PC-9 (cell line): ENCODE data around the gene AP5B1. TPM values are rescaled to one million over a fixed set of nuclear protein-coding genes. Genes with fewer than 3 reads are reported as not detected.
"Not testable (repeated sequence)": the region's sequence is repeated elsewhere in the genome, so short reads cannot be mapped to it uniquely, and the experiment has no call there.

Experiments
- BruUV-seq: library from RNA; stranded (reverse); fragments of 400-500 nt; replicated peaks from 2 replicates; lab custom pipeline; 2021; lab: Mats Ljungman, UMichigan
- CTCF ChIA-PET: fragments of 300-600 bp; sonication (Branson Sonifier 250); formaldehyde crosslinking; loops from one replicate; lab custom pipeline; 2022; ENCODE audit warnings: antibody characterized with exemption; lab: Charles Lee
- POLR2A ChIA-PET: fragments of 300-600 bp; sonication (Branson Sonifier 250); formaldehyde crosslinking; loops from one replicate; lab custom pipeline; 2022; ENCODE audit warnings: antibody characterized with exemption; ENCODE audit not compliant: unreplicated experiment; lab: Charles Lee
- DNase-seq, 2 experiments: peaks; one replicate each; pipeline versions ENCODE4 v3.0.0 to v3.0.0-alpha.2; 2015 to 2022; ENCODE audit warnings: mixed read lengths in 1 of 2
- H2AFZ ChIP-seq: fragments of 200-600 bp; sonication (generic); 2 replicates; pipeline ENCODE4 v1.8.1; 2017; ENCODE audit warnings: antibody characterized with exemption
- H3F3A ChIP-seq: fragments of 200-600 bp; sonication (generic); 2 replicates; pipeline ENCODE4 v1.8.1; 2017; ENCODE audit warnings: antibody characterized with exemption, mild to moderate bottlenecking, low read depth; ENCODE audit not compliant: insufficient read depth
- H3K27ac ChIP-seq: fragments of 200-600 bp; sonication (generic); 2 replicates; pipeline ENCODE4 v1.6.1; 2016; ENCODE audit warnings: mixed run types
- H3K27me3 ChIP-seq: fragments of 200-600 bp; sonication (generic); 2 replicates; pipeline ENCODE4 v1.6.1; 2016; ENCODE audit warnings: low read depth, mixed run types; ENCODE audit not compliant: insufficient read depth
- H3K36me3 ChIP-seq: fragments of 200-600 bp; sonication (generic); 2 replicates; pipeline ENCODE4 v1.6.1; 2016; ENCODE audit warnings: low read depth, mixed run types
- H3K4me1 ChIP-seq: fragments of 200-600 bp; sonication (generic); replicated peaks from 2 replicates; pipeline ENCODE4 v1.6.1; 2016; ENCODE audit warnings: mixed run types; ENCODE audit not compliant: insufficient read depth
- H3K4me2 ChIP-seq: fragments of 200-600 bp; sonication (generic); 2 replicates; pipeline ENCODE4 v1.6.1; 2017; ENCODE audit warnings: mixed run types
- H3K4me3 ChIP-seq: fragments of 200-600 bp; sonication (generic); 2 replicates; pipeline ENCODE4 v1.6.1; 2016; ENCODE audit warnings: mixed run types
- H3K79me2 ChIP-seq: fragments of 200-600 bp; sonication (generic); 2 replicates; pipeline ENCODE4 v1.6.1; 2017; ENCODE audit warnings: low read depth, mixed run types
- H3K9me2 ChIP-seq: fragments of 200-600 bp; sonication (generic); 2 replicates; pipeline ENCODE4 v1.8.1; 2017; ENCODE audit warnings: mild to moderate bottlenecking; ENCODE audit not compliant: insufficient read depth
- H3K9me3 ChIP-seq: fragments of 200-600 bp; sonication (generic); 2 replicates; pipeline ENCODE4 v1.8.1; 2016; ENCODE audit warnings: low read depth; ENCODE audit not compliant: insufficient read depth
- H4K20me1 ChIP-seq: fragments of 200-600 bp; sonication (generic); 2 replicates; pipeline ENCODE4 v1.8.1; 2017; ENCODE audit not compliant: insufficient read depth
- EZH2 ChIP-seq: fragments of 200-600 bp; sonication (generic); IDR thresholded peaks from 2 replicates; pipeline ENCODE4 v1.8.0; 2017; ENCODE audit warnings: antibody characterized with exemption, low read depth
- intact Hi-C: fragments of 100-400 bp; cut with micrococcal nuclease; formaldehyde crosslinking; loops from one replicate; pipeline ENCODE4 v1.10.0; 2022; ENCODE audit not compliant: unreplicated experiment
- total RNA-seq: library from RNA; stranded (reverse); gene quantifications from 2 replicates; pipeline ENCODE4 v1.2.3, GENCODE V29; 2021
- TF ChIP-seq, protein P1 (sequence below): fragments of 200-600 bp; sonication (generic); conservative IDR thresholded peaks from 2 replicates; pipeline ENCODE4 v1.6.1; 2017; ENCODE audit warnings: mixed run types, antibody characterized with exemption, mild to moderate bottlenecking, moderate library complexity

The AP5B1 gene
- total RNA-seq, 1 experiment from 2014 or later = 20.8 TPM

DNA sequence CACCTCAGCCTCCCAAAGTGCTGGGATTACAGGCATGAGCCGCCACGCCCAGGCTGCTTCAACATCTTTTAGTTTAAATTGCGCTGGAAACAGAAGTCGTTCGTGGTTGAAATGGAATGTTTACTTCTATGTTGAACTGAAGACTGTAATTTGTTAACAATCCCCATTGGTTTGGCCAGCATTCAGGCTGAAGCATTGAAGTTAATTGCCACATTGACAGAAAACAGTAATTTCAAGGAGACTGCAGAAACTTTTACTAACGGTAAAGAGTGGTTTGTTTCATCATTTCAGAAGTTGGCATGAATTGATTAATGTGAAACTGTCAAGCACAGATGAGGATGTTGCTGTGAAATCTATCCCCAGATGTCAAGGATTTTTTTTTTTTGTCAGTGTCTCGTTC lies 14.2 kb downstream of the AP5B1 start:
- peaks cover 3% of the 10 kb centered on the region; the same call in 1 of the 2 replicates for H3K9me3 ChIP-seq
- no peak for TF ChIP-seq EZH2
- TF ChIP-seq, protein P1, sequence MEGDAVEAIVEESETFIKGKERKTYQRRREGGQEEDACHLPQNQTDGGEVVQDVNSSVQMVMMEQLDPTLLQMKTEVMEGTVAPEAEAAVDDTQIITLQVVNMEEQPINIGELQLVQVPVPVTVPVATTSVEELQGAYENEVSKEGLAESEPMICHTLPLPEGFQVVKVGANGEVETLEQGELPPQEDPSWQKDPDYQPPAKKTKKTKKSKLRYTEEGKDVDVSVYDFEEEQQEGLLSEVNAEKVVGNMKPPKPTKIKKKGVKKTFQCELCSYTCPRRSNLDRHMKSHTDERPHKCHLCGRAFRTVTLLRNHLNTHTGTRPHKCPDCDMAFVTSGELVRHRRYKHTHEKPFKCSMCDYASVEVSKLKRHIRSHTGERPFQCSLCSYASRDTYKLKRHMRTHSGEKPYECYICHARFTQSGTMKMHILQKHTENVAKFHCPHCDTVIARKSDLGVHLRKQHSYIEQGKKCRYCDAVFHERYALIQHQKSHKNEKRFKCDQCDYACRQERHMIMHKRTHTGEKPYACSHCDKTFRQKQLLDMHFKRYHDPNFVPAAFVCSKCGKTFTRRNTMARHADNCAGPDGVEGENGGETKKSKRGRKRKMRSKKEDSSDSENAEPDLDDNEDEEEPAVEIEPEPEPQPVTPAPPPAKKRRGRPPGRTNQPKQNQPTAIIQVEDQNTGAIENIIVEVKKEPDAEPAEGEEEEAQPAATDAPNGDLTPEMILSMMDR = no peak
- no peak overlapping the region for H3K4me2 ChIP-seq
- H2AFZ ChIP-seq = no peak overlapping the region
- H3K27ac ChIP-seq = no peak overlapping the region
- H3K4me1 ChIP-seq = peaks cover 20% of the 10 kb centered on the region
- POLR2A ChIA-PET = no interaction called here
- no peak for DNase-seq
- H4K20me1 ChIP-seq = no peaks in the 10 kb centered on the region
- H3K79me2 ChIP-seq = no peaks in the 10 kb centered on the region
- H3F3A ChIP-seq = peaks cover 21% of the 10 kb centered on the region; the same call in 1 of the 2 replicates
- H3K36me3 ChIP-seq = no peaks in the 10 kb centered on the region
- H3K4me3 ChIP-seq = no peak overlapping the region
- no peaks in the 10 kb centered on the region for H3K9me2 ChIP-seq
- no peaks in the 10 kb centered on the region for H3K27me3 ChIP-seq
- no TSS peak for BruUV-seq
- intact Hi-C loops = no loop called here
- CTCF ChIA-PET = interaction anchor here (0.6 kb wide), 1 partner anchor 12 kb away, joined by 3 read pairs; no protein-coding TSS in a partner anchor

DNA sequence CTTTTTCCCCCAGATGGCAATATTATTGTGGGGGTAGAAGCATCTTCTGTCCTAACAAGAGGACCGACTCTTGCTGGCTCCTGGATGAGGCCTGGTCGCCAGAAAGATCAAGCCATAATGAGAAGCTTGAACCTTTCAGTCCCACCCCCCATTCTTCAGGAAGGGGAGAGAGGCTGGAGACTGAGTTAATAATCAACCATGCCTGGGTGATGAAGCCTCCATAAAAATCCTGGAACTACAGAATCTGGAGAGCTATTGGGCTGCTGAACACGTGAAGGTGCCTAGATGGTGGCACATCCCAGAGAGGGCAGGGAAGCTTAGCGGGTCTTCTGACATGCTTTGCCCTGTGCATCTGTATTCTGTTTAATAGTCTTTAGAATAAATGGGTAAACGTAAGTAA lies 16.3 kb downstream of the AP5B1 start:
- Histone ChIP-seq H3K36me3 (no peaks in the 10 kb centered on the region), H3K9me3 (peaks cover 3% of the 10 kb centered on the region; the same call in 1 of the 2 replicates), H3K4me3 (no peak overlapping the region), H3K4me2 (no peak overlapping the region), H3F3A (peaks cover 9% of the 10 kb centered on the region; the same call in 1 of the 2 replicates), H3K79me2 (no peaks in the 10 kb centered on the region), H4K20me1 (no peaks in the 10 kb centered on the region), H2AFZ (no peak overlapping the region), H3K4me1 (peaks cover 11% of the 10 kb centered on the region), H3K27ac (no peak overlapping the region), H3K9me2 (no peaks in the 10 kb centered on the region), H3K27me3 (no peaks in the 10 kb centered on the region)
- no TSS peak for BruUV-seq
- ChIA-PET CTCF (no interaction called here), POLR2A (no interaction called here)
- TF ChIP-seq, protein P1 = no peak
- no peak for TF ChIP-seq EZH2
- DNase-seq = no peak
- intact Hi-C loops = no loop called here

DNA sequence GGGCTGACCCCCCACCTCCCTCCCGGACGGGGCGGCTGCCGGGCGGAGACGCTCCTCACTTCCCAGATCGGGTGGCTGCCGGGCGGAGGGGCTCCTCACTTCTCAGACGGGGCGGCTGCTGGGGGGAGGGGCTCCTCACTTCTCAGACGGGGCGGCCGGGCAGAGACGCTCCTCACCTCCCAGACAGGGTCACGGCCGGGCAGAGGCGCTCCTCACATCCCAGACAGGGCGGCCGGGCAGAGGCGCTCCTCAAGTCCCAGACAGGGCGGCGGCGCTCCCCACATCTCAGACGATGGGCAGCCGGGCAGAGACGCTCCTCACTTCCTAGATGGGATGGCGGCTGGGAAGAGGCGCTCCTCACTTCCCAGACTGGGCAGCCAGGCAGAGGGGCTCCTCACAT lies 18.0 kb downstream of the AP5B1 start:
- POLR2A ChIA-PET, H3K4me2 ChIP-seq, CTCF ChIA-PET, H3K9me3 ChIP-seq, intact Hi-C loops, H3K27me3 ChIP-seq, H3K27ac ChIP-seq, H3K4me3 ChIP-seq, H2AFZ ChIP-seq, DNase-seq, H3K36me3 ChIP-seq, H3K79me2 ChIP-seq, H3K9me2 ChIP-seq, H3F3A ChIP-seq, H4K20me1 ChIP-seq, BruUV-seq, H3K4me1 ChIP-seq: not testable (repeated sequence)

DNA sequence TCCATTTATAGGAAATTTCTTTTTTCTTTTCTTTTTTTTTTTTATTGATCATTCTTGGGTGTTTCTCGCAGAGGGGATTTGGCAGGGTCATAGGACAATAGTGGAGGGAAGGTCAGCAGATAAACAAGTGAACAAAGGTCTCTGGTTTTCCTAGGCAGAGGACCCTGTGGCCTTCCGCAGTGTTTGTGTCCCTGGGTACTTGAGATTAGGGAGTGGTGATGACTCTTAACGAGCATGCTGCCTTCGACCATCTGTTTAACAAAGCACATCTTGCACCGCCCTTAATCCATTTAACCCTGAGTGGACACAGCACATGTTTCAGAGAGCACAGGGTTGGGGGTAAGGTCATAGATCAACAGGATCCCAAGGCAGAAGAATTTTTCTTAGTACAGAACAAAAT lies 18.6 kb downstream of the AP5B1 start:
- DNase-seq, H3K4me2 ChIP-seq, H3K27me3 ChIP-seq, POLR2A ChIA-PET, H3K4me3 ChIP-seq, H2AFZ ChIP-seq, H3K9me2 ChIP-seq, H3K27ac ChIP-seq, CTCF ChIA-PET, H3K4me1 ChIP-seq, H3K36me3 ChIP-seq, H3K79me2 ChIP-seq, H3K9me3 ChIP-seq, H4K20me1 ChIP-seq, H3F3A ChIP-seq, BruUV-seq, intact Hi-C loops: not testable (repeated sequence)
